ENCODE measurements around the gene SCN1A.

DNA sequence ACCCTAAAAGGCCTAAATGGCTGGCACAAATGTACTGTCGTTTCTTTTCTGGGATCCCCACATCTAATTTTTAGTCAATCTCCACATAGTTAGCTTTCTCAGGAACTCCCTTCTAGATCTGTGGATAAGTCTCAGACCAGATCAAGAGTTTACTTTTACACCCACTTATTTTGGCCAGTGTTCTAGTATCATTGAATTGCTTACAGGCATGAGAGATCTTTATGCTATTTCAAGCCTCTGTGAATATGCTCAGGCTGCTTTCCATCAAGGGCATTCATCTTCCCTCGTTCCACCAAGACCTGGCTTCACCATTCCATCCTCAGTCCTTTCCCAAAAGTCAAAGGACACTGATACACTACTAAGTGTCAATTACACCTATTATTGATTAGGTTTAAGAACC is 27.8 kb upstream of the SCN1A start:
- no peak for TF ChIP-seq POLR2A (IDR thresholded peaks at IDR 0.05)
- TF ChIP-seq, protein P1, sequence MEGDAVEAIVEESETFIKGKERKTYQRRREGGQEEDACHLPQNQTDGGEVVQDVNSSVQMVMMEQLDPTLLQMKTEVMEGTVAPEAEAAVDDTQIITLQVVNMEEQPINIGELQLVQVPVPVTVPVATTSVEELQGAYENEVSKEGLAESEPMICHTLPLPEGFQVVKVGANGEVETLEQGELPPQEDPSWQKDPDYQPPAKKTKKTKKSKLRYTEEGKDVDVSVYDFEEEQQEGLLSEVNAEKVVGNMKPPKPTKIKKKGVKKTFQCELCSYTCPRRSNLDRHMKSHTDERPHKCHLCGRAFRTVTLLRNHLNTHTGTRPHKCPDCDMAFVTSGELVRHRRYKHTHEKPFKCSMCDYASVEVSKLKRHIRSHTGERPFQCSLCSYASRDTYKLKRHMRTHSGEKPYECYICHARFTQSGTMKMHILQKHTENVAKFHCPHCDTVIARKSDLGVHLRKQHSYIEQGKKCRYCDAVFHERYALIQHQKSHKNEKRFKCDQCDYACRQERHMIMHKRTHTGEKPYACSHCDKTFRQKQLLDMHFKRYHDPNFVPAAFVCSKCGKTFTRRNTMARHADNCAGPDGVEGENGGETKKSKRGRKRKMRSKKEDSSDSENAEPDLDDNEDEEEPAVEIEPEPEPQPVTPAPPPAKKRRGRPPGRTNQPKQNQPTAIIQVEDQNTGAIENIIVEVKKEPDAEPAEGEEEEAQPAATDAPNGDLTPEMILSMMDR (IDR thresholded peaks at IDR 0.05): no peak

All from tibial nerve (tissue), 3 donors.